Tibial artery (tissue), 4 donors: ENCODE measurements around the gene SBF2.

Experiments used
- DNase-seq, 2 donors: peaks; one replicate each; pipeline ENCODE4 v3.0.0-alpha.2; 2019
- H3K27ac ChIP-seq, 2 donors: fragments of 200-600 bp; sonication (generic) in 1 of 2; 1 replicate in 1 of 2; 2 replicates in 1 of 2; pipeline ENCODE4 v1.5.1; 2018 to 2019; ENCODE audit warnings: mild to moderate bottlenecking in 1 of 2
- H3K27me3 ChIP-seq, 2 donors: fragments of 200-600 bp; sonication (generic) in 1 of 2; one replicate each; pipeline versions ENCODE4 v1.5.1 to v1.6.0; 2016 to 2019
- H3K36me3 ChIP-seq, 3 donors: fragments of 200-600 bp; sonication (generic) in 2 of 3; one replicate each; pipeline ENCODE4 v1.5.1; 2016 to 2019; ENCODE audit warnings: mild to moderate bottlenecking in 2 of 3
- H3K4me1 ChIP-seq, 4 donors: fragments of 200-600 bp; sonication (generic) in 2 of 4; 1 replicate in 3 of 4; 2 replicates in 1 of 4; pipeline ENCODE4 v1.5.1; 2016 to 2019
- H3K4me3 ChIP-seq, 2 donors: fragments of 200-600 bp; sonication (generic) in 1 of 2; 1 replicate in 1 of 2; 2 replicates in 1 of 2; pipeline ENCODE4 v1.5.1; 2018 to 2019; ENCODE audit warnings: mild to moderate bottlenecking in 2 of 2
- H3K9me3 ChIP-seq, 3 donors: fragments of 200-600 bp; sonication (generic) in 1 of 3; one replicate each; pipeline ENCODE4 v1.5.1; 2016 to 2019
- intact Hi-C: fragments of 100-400 bp; cut with DNase I; formaldehyde crosslinking; loops from one replicate; pipeline ENCODE4 v1.15.0; 2023; ENCODE audit warnings: low total_unique reads
- TF ChIP-seq, protein P1 (sequence below), 2 experiments: fragments of 200-600 bp in 1 of 2; fragments of 450-650 bp in 1 of 2; IDR thresholded peaks; one replicate each; pipeline ENCODE4 v1.5.1; 2017 to 2019; ENCODE audit warnings: antibody characterized with exemption in 2 of 2, mild to moderate bottlenecking in 1 of 2, moderate library complexity in 1 of 2

SBF2 gene

DNA sequence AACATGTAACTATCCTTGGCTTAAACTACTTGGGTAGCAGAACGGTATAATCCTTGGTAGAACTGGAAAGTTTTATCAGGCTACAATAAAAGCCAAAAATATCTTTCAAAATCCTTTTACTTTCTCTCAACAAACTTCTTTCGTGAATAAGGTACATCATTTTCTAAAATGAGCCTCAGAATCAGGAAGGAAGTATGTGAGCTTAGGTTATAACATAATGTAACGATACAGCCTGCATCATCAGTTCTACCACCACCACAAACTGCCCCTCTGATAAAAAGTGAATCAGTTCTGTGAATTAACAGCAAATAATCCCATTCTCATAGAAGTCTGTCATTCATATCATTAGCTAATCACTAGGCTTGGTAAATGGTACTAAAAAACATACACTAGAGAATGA is 244.3 kb downstream of the SBF2 start:
- Histone ChIP-seq H3K9me3 (peaks cover 0 to 10% (median 4%) of the 10 kb centered on the region in 3 donors), H3K27ac (no peak overlapping the region), H3K27me3 (no peaks in the 10 kb centered on the region), H3K4me1 (no peaks in the 10 kb centered on the region), H3K4me3 (no peak overlapping the region), H3K36me3 (no peaks in the 10 kb centered on the region)
- TF ChIP-seq, protein P1, sequence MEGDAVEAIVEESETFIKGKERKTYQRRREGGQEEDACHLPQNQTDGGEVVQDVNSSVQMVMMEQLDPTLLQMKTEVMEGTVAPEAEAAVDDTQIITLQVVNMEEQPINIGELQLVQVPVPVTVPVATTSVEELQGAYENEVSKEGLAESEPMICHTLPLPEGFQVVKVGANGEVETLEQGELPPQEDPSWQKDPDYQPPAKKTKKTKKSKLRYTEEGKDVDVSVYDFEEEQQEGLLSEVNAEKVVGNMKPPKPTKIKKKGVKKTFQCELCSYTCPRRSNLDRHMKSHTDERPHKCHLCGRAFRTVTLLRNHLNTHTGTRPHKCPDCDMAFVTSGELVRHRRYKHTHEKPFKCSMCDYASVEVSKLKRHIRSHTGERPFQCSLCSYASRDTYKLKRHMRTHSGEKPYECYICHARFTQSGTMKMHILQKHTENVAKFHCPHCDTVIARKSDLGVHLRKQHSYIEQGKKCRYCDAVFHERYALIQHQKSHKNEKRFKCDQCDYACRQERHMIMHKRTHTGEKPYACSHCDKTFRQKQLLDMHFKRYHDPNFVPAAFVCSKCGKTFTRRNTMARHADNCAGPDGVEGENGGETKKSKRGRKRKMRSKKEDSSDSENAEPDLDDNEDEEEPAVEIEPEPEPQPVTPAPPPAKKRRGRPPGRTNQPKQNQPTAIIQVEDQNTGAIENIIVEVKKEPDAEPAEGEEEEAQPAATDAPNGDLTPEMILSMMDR (IDR thresholded peaks at IDR 0.05) = no peak
- DNase-seq = no peak
- intact Hi-C loops = no loop called here

DNA sequence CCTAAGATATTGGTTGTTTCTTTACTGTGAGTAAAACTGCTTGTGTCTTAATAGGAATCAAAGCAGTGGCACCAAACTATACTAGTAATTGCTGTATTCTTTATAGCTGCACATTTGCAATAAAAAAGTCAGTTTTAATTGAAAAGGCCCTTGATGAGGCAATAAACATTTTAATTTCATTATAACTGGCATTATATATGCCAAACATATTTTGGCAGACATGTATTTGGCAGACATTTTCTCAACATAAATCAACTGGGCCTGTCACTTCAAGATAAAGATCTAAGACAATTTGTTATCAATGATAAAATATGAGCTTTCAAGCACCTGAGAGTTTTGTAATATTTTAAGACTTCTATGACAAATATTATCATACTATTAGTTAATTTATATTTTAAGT is 245.7 kb downstream of the SBF2 start:
- Histone ChIP-seq H3K9me3 (peaks cover 0 to 18% (median 10%) of the 10 kb centered on the region in 3 donors), H3K27me3 (no peaks in the 10 kb centered on the region), H3K4me3 (no peak overlapping the region), H3K4me1 (no peaks in the 10 kb centered on the region), H3K36me3 (no peaks in the 10 kb centered on the region), H3K27ac (no peak overlapping the region)
- DNase-seq = no peak
- intact Hi-C loops = no loop called here
- TF ChIP-seq, protein P1 (IDR thresholded peaks at IDR 0.05) = no peak

DNA sequence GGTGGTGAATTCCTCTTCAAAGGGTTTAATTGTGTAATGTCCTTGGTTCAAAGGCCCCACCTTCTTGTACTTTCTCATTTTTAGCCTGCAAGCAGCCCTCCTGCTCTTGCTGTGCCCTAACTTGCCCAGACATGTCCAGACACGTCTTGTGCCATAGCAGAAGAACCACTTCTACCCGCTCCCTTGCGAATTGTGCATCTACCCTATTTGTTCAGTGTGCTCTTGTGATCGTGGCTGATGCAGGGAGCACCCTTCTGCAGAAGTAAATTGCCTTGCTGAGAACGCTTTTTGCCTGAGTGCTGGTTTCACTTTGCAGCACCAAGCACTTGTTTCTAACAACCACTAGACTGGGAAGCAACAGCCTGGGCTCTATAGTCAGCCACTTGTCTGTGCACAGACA is 249.4 kb downstream of the SBF2 start:
- H3K9me3 ChIP-seq = peaks cover 0 to 18% (median 10%) of the 10 kb centered on the region in 3 donors
- no peaks in the 10 kb centered on the region for H3K27me3 ChIP-seq
- peaks cover 0 to 4% (median 0%) of the 10 kb centered on the region in 4 donors for H3K4me1 ChIP-seq
- intact Hi-C loops = no loop called here
- H3K4me3 ChIP-seq = no peak overlapping the region
- TF ChIP-seq, protein P1 (IDR thresholded peaks at IDR 0.05) = no peak
- H3K27ac ChIP-seq = no peak overlapping the region
- no peak for DNase-seq
- peaks cover 0 to 6% (median 0%) of the 10 kb centered on the region in 3 donors for H3K36me3 ChIP-seq

DNA sequence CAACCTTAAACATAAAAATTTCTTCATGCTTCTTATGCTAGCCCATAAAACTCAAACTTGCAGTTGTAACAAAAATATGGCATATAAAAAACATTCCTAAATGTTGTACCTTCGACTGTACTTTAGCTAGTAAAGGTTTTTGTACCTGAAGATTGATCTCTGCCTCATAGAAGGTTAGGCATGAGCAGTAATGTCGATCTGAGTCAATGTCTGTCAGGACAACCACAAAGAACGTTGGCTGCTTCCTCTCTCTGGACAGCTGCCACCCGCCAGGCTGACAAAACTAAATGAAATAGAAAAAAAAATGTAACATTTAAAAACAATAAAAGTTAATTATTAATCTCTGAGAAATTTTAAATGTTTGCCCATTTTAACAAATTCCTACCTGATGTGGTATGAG is 251.3 kb downstream of the SBF2 start:
- peaks cover 0 to 9% (median 0%) of the 10 kb centered on the region in 4 donors for H3K4me1 ChIP-seq
- peaks cover 0 to 6% (median 0%) of the 10 kb centered on the region in 3 donors for H3K36me3 ChIP-seq
- DNase-seq = no peak
- no peak overlapping the region for H3K27ac ChIP-seq
- peaks cover 0 to 18% (median 10%) of the 10 kb centered on the region in 3 donors for H3K9me3 ChIP-seq
- no peak overlapping the region for H3K4me3 ChIP-seq
- H3K27me3 ChIP-seq = no peaks in the 10 kb centered on the region
- intact Hi-C loops = no loop called here
- TF ChIP-seq, protein P1 (IDR thresholded peaks at IDR 0.05) = no peak

DNA sequence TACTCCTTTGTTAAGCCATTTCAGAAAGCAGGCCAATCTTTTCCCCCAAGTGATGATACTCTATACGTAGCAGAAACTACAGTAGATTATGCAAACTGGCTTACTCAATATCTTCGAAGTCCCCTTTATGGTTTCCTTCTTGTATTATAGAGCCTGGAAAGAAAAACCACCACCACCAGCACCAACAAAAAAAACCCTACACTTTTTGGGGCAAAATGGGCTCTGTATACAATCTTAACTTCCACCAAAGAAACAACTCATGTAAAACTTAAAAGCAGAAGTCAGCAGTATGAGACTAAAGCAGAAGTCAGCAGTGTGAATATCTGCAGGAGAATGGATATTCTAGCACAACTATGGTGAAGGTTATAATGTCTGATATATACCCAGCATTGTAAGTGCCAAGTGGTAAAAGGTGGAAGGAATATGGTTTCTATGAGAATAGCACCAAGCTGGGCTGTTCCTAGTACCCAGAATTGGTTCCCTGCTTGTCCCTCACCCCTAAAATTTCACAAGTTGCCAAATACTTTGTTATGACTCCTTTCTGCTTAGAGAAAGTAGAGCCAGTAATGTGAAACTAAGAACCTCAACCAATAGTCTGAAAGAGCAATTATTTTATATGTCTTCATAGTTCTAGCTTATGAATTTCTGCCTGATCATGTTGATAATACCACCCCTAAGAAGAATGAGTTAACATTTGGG is 252.1 kb downstream of the SBF2 start:
- TF ChIP-seq, protein P1 (IDR thresholded peaks at IDR 0.05) = no peak
- Histone ChIP-seq H3K27ac (no peak overlapping the region), H3K27me3 (no peaks in the 10 kb centered on the region), H3K4me1 (peaks cover 0 to 9% (median 0%) of the 10 kb centered on the region in 4 donors), H3K4me3 (no peak overlapping the region), H3K9me3 (peaks cover 0 to 18% (median 10%) of the 10 kb centered on the region in 3 donors), H3K36me3 (peaks cover 0 to 6% (median 0%) of the 10 kb centered on the region in 3 donors)
- intact Hi-C loops = no loop called here
- no peak for DNase-seq
